ENCODE data around the gene ATP6V1G2. TPM values are rescaled to one million over a fixed set of nuclear protein-coding genes. Genes with fewer than 3 reads are reported as not detected.

ATP6V1G2 gene
- total and polyA plus RNA-seq, 2 of the 4 experiments (the other 2 are of a cell fraction): 1.4 to 6.5 TPM

- Histone ChIP-seq H3K4me2 (ENCODE audit: low read depth, low read length) (no peak overlapping the region), H3K9me1 (ENCODE audit: insufficient read depth, low read length) (peaks cover 3% of the 10 kb centered on the region; the same call in 1 of the 2 replicates), H2AK9ac (replicated peaks; ENCODE audit: low read depth, low read length, poor library complexity) (no peak overlapping the region), H3K27ac (ENCODE audit: insufficient read depth, low read length) (no peak overlapping the region), H2BK5ac (ENCODE audit: low read depth, low read length, poor library complexity, severe bottlenecking) (no peak overlapping the region), H3K9ac (ENCODE audit: low read depth, low read length) (no peak overlapping the region), H3K18ac (ENCODE audit: low read depth, low read length) (no peak overlapping the region), H4K91ac (ENCODE audit: insufficient read depth, low read depth, low read length) (no peak overlapping the region), H2AK5ac (ENCODE audit: low read depth, low read length) (no peak overlapping the region), H3K4ac (ENCODE audit: low read depth, low read length) (no peak overlapping the region), H4K5ac (ENCODE audit: low read depth, low read length) (no peak overlapping the region), H4K8ac (ENCODE audit: low read depth in 2 of 2, low read length in 2 of 2) (no peak overlapping the region), H4K20me1 (ENCODE audit: insufficient read depth, low read length) (no peaks in the 10 kb centered on the region), H3K9me3 (ENCODE audit: control insufficient read depth, insufficient read depth, low read length) (no peaks in the 10 kb centered on the region), H2BK120ac (ENCODE audit: low read depth, low read length) (no peak overlapping the region), H2BK20ac (ENCODE audit: low read depth, low read length) (no peak overlapping the region), H3K23ac (ENCODE audit: low read depth, low read length) (no peak overlapping the region), H3K4me1 (ENCODE audit: control insufficient read depth, insufficient read depth, low read length) (no peaks in the 10 kb centered on the region; the same call in 1 of the 2 replicates), H2BK15ac (ENCODE audit: low read depth, low read length) (no peak overlapping the region), H3K4me3 (ENCODE audit: insufficient read depth, low read depth, low read length) (no peak overlapping the region), H2AFZ (replicated peaks; ENCODE audit: low read length, poor library complexity) (no peak overlapping the region), H3K56ac (ENCODE audit: extremely low read depth, insufficient read depth, low read length) (no peak overlapping the region), H3K27me3 (ENCODE audit: control insufficient read depth, insufficient read depth, low read length) (peaks cover 11% of the 10 kb centered on the region), H3K36me3 (ENCODE audit: control insufficient read depth, insufficient read depth, low read length) (no peaks in the 10 kb centered on the region), H3K79me1 (ENCODE audit: low read depth in 1 of 2, low read length in 2 of 2) (no peaks in the 10 kb centered on the region), H3K14ac (replicated peaks; ENCODE audit: low read depth, low read length) (no peak overlapping the region)
- POLR2A ChIA-PET (ENCODE audit: unreplicated experiment): no interaction called here
- 58% methylated on average over 5 of the region's 12 CpGs; no CpG with 5 or more reads in 1 of the 2 experiments for WGBS, 2 experiments (ENCODE audit: extremely low coverage in 2 of 2, insufficient read length in 1 of 2)
- dilution Hi-C loops (cut with HindIII; ENCODE audit: low sequenced_read_pairs, unreplicated experiment) (no loop called here), intact Hi-C loops (cut with micrococcal nuclease) (no loop called here), in situ Hi-C loops (cut with MboI; ENCODE audit: low sequenced_read_pairs) (no loop called here)
- no peak; the same call in 1 of the 2 replicates for ATAC-seq (ENCODE audit: low read depth)
- no peak for DNase-seq
- CTCF ChIA-PET: interaction anchor here (2.9 kb wide), 1 partner anchor 10 kb away, joined by 9 read pairs; no protein-coding TSS in a partner anchor
- no TSS peak for BruUV-seq (replicated peaks)
- TF ChIP-seq CTCF (conservative IDR thresholded peaks at IDR 0.05; ENCODE audit: low read depth, low read length) (no peak), NFE2L2 (IDR thresholded peaks at IDR 0.05; ENCODE audit: low read depth, low read length) (no peak), MAZ (IDR thresholded peaks at IDR 0.05; ENCODE audit: borderline replicate concordance, low read depth, low read length) (no peak), POLR2A (IDR thresholded peaks at IDR 0.05; ENCODE audit: low read depth, low read length) (no peak), CEBPB (IDR thresholded peaks at IDR 0.05; ENCODE audit: low read depth, low read length) (no peak), RFX5 (IDR thresholded peaks at IDR 0.05; ENCODE audit: low read depth, low read length) (no peak), RAD21 (IDR thresholded peaks at IDR 0.05; ENCODE audit: low read length) (no peak), BHLHE40 (IDR thresholded peaks at IDR 0.05; ENCODE audit: low read depth, low read length) (no peak), CHD1 (IDR thresholded peaks at IDR 0.05; ENCODE audit: low read depth, low read length) (no peak), MXI1 (IDR thresholded peaks at IDR 0.05; ENCODE audit: borderline replicate concordance, low read depth, low read length) (no peak), MAFK (IDR thresholded peaks at IDR 0.05; ENCODE audit: low read depth, low read length) (no peak), RCOR1 (IDR thresholded peaks at IDR 0.05; ENCODE audit: insufficient replicate concordance, low read length) (no peak), FOS (IDR thresholded peaks at IDR 0.05; ENCODE audit: low read depth, low read length) (no peak), USF2 (IDR thresholded peaks at IDR 0.05; ENCODE audit: low read depth, low read length) (no peak), SMC3 (IDR thresholded peaks at IDR 0.05; ENCODE audit: low read depth, low read length) (no peak)
Observed at GRCh38 chr6:31587791-31588777, 41.7 kb upstream of the ATP6V1G2 start.
